ENCODE data around the gene STXBP6. TPM values are rescaled to one million over a fixed set of nuclear protein-coding genes. Genes with fewer than 3 reads are reported as not detected.

The STXBP6 gene
- total and polyA plus RNA-seq, 10 of the 15 experiments (the other 5 are each of a cell fraction or from before 2014, with no cell fraction given): 1.2 to 47.3 (median 1.9) TPM

GRCh38 chr14:24879661-24880386, 170.1 kb downstream of the STXBP6 start:
- H2AFZ ChIP-seq (ENCODE audit: control insufficient read depth, low read depth, low read length): no peak overlapping the region
- ATAC-seq: no peak
- H3K4me3 ChIP-seq: no peak overlapping the region
- WGBS (ENCODE audit: insufficient coverage, insufficient replicate concordance, low lambda C conversion rate, missing lambda C conversion rate): 11% methylated on average over 8 of the region's 8 CpGs
- H3K27ac ChIP-seq (ENCODE audit: control insufficient read depth, insufficient read depth): no peak overlapping the region
- H4K20me1 ChIP-seq (ENCODE audit: control insufficient read depth, insufficient read depth): no peaks in the 10 kb centered on the region
- H3K79me2 ChIP-seq (ENCODE audit: control insufficient read depth, insufficient read depth, low read length): no peaks in the 10 kb centered on the region
- intact Hi-C loops (cut with micrococcal nuclease; ENCODE audit: unreplicated experiment): no loop called here
- no peaks in the 10 kb centered on the region for H3K9me3 ChIP-seq (replicated peaks; ENCODE audit: control insufficient read depth, insufficient read depth, low read length)
- in situ Hi-C loops (cut with MboI): no loop called here
- POLR2A ChIA-PET: no interaction called here
- CTCF ChIA-PET: no interaction called here
- H3K27me3 ChIP-seq (replicated peaks in 1 of 2; ENCODE audit: control insufficient read depth in 2 of 2, insufficient read depth in 2 of 2, low read length in 1 of 2): no peaks in the 10 kb centered on the region
- RAD21 ChIA-PET (ENCODE audit: unreplicated experiment): no interaction called here
- no peak for FAIRE-seq
- no peak for DNase-seq (ENCODE audit: low read depth, low spot score)
- BruUV-seq (replicated peaks): no TSS peak
- TF ChIP-seq E2F8 (IDR thresholded peaks at IDR 0.05; ENCODE audit: low read depth, partially characterized antibody) (no peak), CEBPZ (IDR thresholded peaks at IDR 0.05; ENCODE audit: low read depth, low read length) (no peak), EGR1 (IDR thresholded peaks at IDR 0.05; ENCODE audit: borderline replicate concordance in 1 of 2, low read depth in 2 of 2, low read length in 2 of 2) (no peak), ZNF622 (IDR thresholded peaks at IDR 0.05) (no peak), RCOR1 (conservative IDR thresholded peaks at IDR 0.05; ENCODE audit: low read depth, low read length) (no peak), SREBF1 (IDR thresholded peaks at IDR 0.05; ENCODE audit: low read length) (no peak), NR2C2 (IDR thresholded peaks at IDR 0.05; ENCODE audit: borderline replicate concordance, control insufficient read depth, insufficient read length, low read depth) (no peak)
- H3K36me3 ChIP-seq (ENCODE audit: control insufficient read depth in 2 of 2, insufficient read depth in 2 of 2, low read length in 1 of 2): no peaks in the 10 kb centered on the region
- SMC1A ChIA-PET (ENCODE audit: uncharacterized antibody, unreplicated experiment): interaction anchor here (1.4 kb wide), 1 partner anchor 13 kb away, joined by 3 read pairs; no protein-coding TSS in a partner anchor
- H3K9ac ChIP-seq (ENCODE audit: control insufficient read depth, insufficient read depth, low read length): no peak overlapping the region
- no peak overlapping the region for H3K4me2 ChIP-seq (ENCODE audit: control insufficient read depth, insufficient read depth)
- no peaks in the 10 kb centered on the region for H3K4me1 ChIP-seq (ENCODE audit: control insufficient read depth, insufficient read depth, low read length)
